GM19372 (cell line): ENCODE results near the gene CDKN1C.

Experiments
- ATAC-seq: cut with Tn5 transposase; IDR thresholded peaks from one replicate; pipeline ENCODE4 v1.9.1; 2021; ENCODE audit warnings: mild to moderate bottlenecking, low read depth, moderate library complexity; ENCODE audit not compliant: unreplicated experiment

CDKN1C gene

DNA sequence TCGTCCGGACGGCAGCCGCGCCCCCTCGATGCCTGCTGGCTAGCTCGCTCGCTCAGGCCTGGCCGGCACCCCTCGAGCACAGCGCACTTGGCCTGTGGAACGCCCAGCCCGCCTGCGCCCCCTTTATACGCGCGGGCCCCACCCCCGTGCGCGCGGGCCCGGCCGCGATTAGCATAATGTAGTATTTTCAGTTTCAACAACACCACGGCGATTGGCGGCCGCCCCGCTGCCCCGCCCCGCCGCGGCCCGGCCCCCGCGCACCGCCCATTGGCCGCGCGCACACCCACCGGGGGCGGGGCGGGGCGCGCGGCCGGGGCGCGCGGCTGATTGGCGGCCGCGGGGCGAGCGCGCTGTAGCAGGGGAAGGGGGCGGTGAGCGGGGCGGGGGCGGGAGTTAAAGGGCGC, at the start of gene CDKN1C:
TSS of gene CDKN1C (minus strand) at position 98 of the 404 bp plus-strand sequence. CDS start 319 bp downstream, outside the sequence.
- peak; percentile 83 for ATAC-seq

DNA sequence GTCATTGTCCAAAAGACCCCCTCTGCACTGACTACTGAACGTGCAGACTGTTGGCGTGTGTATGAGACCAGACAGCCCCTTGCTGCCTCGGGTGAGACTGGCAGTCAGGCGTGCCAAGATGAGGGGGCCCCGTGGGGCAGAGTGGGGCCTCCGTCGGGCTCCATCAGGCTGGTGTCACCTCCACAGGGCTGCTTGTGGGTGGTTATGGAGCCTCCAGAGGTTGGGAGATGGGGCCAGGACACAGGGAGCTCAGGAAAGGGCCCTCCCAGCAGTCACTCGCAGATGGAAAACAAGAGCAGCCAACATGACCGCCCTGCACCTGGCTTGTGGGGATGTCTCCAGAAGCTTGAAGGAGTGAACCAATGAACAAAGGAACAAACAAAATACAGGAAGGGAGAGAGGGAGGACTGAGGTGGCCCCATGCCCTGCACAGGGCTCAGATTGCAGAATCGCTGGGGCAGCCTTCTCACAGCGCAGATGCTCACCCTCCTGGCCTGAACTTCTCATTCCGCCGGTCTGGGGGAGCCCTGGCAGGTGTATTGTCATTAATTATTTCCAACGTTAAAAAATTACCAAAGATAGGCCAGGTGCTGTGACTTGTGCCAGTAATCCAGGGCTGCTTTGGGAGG, 49.1 kb upstream of the CDKN1C start:
- ATAC-seq = no peak

DNA sequence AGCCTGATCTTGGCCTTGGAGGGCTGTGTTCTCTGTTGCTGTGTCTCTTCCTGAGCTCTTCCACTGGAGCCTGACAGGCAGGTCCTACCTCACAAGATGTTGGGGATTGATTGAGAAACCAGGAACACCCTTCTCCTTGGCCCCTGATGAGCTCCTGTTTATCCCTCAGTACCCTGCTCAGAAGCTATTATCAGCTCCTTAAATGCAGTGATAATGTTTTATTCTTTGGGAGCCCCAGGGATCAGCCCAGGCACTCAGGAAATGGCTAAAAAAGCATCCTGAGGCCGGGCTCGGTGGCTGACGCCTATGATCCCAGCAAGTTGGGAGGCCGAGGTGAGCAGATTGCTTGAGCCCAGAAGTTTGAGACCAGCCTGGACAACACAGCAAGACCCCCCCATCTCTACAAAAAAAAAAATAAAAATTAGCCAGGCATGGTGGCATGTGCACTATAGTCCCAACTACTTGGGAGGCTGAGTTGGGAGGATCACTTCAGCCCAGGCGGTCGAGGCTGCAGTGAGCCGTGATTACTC, 48.5 kb upstream of the CDKN1C start:
- no peak for ATAC-seq

DNA sequence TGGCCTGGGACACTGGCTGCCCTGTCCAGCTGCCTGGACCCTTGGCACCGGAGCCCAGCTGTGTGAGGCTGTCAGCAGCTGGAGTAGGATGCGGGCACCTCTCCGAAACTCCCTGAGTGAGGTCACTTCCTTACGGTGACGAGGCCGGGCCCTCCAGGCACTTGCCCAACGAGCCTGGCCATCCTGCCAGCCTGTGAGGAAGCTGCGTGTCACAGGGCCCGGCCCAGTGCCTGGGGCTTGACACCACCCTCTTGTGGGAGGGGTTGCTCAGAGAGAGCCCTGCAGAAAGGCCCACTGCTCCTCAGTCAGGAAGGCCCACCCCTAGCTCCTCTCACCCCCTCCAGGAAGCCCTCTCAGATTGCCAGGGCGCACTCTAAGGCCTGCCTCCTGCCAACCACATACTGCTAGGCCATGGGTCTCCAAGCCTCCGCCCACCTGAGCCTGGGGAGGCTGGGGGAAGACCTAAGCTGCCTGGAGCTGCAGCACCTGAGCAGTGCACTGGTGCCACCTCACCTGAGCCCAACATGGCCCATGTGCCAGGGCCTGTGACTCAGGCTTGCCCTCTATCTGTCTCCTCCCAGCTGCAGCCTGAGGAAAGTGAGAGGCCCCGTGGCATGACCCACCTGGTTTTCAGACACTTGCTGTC, 47.9 kb upstream of the CDKN1C start:
- no peak for ATAC-seq

DNA sequence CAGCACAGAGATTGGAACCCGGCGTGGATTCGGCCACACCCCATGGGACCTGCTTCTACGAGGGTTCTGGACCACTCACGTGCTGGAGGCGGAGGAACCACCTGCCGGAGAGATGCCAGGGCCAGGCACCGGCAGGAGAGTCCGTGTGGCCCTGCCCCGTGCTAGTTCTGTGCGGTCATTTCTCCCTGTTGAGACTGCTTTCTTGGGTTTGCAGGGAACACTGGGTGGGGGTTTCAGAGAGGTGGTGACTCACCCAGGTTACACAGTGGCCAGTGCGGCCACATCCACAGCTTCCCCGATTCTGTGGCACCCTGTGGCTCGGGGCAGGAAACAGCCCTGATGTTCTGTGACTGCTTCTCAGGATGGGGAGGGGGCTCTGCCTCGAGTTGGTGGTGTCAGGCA, 47.3 kb upstream of the CDKN1C start:
- no peak for ATAC-seq

DNA sequence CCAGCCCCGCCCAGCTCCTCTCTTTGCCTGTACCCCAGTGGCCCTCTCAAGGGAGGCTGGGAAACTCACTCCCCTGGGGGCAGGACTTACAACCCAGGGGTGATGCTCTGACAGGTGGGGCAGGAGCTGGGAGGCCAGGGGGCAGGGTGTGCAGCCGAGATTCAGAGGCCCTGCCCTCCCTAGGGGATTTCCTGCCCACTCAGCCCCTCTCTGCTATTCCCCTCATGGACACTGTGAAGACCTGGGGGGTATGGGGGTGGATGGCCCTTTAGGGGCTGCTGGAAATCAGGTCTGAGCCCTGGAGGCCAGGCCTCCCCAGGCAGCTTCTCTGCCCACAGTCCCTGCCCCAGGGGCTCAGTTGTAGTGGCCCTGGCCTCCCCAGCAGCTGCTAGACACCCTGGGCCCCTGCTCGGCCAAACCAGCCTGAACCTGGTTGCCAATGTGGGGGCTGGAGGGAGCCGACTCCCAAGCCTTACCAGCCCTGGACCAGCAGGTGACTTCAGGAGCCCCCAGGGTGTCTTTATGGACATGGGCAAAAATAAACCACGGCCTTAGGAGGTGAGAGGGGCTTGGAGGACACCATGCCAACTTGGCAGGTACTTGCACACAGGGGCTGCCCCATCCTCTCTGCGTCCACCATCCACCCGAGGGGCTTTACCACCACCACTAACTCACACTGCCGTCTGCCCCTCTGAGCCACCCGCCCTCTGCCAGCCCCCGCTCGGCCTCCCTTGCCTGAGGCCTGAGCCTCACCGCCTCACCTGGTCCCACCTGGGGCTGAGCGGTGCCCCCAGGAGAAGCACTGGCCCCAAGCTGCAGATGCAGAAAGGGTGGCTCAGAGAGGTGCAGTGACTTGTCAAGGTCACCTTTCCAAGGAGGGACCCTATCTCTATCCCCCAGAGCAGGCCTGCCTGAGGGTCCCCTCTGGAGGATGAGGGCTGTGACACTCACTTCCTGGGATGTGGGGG, 46.5 kb upstream of the CDKN1C start:
- no peak for ATAC-seq

DNA sequence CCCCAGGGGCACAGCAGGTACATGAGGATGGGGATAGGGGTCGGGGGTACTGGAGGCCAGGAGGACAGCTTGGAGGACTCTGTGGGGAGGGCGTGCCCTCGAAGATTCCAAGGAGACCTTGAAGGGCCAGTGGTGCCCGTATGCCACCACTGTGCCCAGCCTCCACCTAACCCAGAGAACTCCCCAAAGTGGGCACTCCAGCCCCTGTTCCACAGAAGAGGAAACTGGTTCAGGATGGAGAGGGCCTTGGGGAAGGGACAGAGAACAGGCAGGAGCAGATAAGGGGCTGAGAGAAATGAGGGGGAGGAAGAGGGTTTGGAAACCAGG, 45.8 kb upstream of the CDKN1C start:
- ATAC-seq = no peak

DNA sequence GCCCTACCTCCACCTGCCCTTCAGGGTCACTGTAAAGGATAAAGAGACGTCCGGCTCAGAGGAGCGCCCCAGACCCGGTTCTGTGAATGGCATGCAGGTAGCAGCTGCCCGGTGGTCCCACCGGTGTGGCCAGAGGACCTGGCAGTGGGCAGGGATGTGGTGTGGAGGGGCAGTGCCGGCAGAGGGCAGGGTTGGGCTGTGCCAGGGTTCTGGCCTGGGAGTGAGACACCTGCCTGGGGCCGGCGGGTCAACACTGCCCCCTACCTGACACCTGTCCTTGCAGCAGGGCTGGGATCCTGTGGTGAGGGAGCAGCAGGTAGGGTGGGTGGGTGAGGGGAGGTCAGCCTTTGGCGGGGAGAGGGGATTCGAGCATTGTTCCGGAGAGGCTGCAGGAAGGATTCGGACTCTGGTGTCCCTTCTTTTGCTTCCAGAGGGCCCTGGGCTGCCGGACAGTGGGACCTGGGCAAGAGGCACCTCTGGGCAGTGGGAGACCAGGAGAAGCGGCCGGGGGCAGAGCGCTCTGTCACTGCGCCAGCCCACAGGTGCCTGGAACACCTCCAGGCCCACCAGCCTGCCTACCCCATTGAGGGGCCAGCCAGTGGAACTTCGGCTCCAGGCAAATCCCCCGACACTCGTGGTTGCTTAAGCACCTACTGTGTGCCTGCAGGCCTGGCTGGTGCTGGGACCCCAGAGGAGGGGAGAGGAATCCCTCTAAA, 45.3 kb upstream of the CDKN1C start:
- ATAC-seq = no peak

DNA sequence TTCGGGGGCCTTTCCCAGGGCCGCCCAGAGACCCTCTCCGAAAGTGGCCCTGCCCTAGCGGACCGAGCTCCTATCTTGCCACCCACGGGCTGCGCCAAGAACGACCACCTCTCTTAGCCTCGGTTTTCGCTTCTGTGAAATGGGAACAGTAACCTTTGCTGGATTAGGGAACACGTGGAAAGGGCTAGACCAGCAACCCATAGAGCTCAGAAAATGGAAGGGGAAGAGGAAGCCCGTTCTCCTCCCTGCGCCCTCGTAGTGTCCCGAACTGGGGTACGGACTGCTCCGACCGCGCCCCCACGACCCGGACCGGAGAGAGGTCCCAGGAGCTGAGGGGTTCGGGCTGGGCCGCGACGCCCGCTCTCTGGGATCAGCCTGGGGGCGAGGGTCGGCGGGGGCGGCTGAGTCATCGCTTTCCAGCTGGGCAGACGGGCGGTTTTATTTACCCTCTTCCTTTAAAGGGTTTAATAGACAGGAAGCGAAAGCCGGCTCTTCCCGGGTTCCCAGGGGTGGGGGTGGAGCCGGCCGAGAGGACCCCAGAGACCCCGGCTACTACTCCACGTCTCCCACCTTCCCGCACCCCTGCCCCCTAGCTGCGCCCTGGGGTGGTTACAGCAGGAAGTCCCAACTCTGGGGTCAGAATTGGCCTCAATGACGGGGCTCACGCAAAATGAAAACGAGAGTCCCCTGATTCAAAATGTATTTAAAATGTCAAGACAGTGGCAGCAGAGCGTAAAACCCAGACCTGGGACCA, 44.6 kb upstream of the CDKN1C start:
- ATAC-seq = no peak

DNA sequence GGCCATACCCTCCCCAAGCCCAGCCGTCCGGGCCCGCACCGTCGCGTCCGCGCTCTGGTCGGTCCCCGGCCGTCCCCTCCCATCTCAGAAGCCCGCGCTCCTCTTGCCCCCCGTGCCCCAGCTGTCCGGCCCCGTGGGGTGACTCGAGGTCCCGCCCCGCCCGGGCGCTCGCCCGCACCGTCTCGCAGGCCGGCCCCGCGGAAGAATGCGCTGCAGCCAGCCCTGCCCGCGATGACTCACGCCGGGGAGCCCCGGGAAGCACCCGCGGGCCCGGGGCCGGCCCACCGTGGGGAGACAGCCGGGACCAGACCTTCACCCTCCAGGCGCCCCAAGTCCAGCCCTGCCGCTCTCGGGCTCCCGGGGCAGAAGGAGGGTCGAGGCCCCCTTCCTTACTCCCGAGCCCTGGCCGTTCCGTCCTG, 44.0 kb upstream of the CDKN1C start:
- no peak for ATAC-seq

DNA sequence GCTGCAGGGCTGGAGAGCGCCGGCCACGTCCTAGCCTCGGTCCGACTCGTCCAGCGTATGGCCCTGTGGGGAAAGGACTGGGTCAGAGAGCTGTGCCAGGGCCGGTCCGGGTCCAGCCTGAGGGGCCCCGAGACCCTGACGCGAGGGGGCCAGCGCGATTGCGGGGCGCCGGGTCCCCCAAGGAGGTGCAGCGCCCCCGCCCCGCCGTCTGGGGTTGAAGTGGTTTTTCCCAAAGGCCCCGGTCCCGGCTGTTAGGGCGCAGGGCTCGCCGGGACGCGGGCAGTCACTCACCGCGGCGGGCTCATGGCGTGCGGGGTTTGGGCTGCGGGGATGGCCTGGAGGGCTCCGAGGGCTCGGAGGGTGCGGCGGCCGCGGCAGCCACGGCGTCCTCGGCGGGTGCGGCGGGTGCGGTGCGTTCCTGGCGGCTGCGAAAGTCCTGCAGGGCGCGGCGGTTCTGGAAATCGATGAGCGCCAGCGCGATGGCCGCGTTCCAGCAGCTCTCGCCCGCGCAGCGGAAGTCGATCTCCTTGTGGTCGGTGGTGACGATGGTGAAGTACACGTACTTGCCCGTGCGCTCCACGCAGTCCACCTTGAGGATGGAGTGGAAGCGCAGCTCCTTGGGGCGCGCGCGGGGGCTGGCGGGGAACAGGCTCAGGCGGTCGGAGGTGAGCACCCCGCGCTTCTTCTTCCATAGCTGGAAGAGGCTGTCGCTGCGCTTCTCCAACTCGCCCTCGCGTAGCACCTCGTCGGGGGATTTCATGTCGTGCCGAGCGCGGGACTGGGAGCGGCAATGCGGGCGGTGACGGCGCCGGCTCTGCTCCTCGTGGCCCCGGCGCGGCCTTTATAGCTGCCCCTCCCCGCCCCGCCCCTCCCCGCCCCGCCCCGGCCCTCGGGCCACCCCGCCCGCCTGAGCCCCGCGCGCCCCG, 43.3 kb upstream of the CDKN1C start, which contains the start of gene PHLDA2:
TSS of gene PHLDA2 (minus strand) at position 816 of the 926 bp plus-strand sequence. CDS start at position 760, 56 bp downstream.
- no peak for ATAC-seq

DNA sequence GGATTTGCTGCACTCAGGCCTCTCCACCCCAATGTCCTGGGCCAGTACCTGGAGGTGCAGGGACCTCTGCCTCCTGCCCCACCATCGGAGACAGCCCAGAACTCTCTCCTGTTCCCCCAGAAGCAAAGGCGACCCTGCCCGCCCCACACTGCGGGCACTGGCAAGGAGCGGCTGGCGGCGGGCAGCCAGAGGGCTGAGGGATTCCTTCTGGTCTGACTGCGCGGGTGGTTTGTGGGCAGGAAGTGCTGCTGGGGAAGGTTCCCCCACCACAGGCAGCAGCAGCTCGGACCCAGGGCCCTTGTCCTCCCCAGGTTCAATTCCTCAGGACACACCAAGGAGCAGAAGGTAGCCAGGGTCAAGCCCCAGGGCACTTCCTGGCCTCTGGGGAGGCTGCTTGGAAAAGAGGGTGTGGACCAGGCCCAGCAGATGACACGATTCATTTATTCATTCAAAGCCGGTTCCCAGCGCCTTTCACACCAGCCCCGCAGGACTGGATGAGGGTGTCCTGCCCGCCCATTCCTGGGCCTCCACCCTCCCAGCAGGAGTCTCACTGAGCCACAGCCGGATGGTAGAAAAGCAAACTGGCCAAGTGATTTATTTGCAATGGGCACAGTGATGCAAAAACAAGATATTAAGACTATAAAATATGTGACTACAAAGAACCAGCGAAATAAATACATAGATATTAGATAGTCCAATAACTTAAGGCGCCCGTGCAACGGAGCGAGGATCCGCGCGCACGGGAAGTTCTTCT, 42.5 kb upstream of the CDKN1C start:
- no peak for ATAC-seq

DNA sequence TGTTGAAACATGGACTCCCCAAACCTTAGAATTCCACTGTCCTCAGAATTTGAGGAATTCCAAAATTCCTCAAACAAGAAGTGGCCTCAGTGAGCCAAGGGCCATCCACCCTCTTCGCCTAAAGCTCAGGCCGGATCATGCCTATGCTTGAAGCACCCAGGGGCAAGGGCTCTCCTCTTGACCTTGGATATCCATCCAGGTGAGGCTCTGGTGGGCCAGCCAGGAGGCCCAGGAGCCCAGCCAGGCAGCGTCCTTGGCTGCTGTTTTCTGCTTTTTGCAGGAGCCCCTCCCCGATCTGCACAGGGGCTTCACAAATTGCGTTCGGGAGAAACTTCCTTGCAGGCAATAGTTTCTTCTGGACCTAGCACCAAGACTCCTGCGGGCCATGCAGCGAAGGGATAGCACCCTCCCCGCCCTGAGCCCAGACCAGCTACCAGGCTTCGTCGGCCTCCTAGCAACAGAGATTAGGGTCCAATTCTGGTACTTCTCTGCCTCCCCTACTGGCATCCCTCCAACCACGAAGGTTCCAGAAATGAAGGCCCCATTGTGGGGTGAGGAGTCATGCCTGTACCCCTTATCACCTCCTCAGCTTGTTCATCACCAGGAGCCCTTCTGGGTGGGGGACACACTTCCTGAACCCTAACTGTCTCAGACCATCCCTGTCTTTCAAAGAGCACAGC, 41.7 kb upstream of the CDKN1C start:
- no peak for ATAC-seq

DNA sequence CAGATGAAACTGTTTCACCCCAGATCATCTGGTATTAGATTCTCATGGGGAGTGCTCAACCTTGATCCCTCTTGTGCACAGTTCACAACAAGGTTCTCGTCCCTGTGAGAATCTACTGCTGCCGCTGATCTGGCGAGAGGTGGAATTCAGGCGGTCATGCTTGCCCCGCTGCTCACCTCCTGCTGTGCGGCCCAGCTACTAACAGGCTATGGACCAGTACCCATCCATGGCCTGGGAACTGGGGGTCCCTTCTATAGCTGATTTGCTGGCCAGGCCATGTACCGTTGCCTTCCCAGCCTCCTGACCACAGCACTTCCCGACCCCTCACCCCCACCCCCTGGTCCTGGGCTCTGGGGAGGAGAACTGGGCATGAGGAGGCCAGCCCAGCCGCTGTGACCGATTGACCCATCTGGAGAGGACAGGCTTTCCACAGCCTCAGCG, 41.1 kb upstream of the CDKN1C start:
- no peak for ATAC-seq

DNA sequence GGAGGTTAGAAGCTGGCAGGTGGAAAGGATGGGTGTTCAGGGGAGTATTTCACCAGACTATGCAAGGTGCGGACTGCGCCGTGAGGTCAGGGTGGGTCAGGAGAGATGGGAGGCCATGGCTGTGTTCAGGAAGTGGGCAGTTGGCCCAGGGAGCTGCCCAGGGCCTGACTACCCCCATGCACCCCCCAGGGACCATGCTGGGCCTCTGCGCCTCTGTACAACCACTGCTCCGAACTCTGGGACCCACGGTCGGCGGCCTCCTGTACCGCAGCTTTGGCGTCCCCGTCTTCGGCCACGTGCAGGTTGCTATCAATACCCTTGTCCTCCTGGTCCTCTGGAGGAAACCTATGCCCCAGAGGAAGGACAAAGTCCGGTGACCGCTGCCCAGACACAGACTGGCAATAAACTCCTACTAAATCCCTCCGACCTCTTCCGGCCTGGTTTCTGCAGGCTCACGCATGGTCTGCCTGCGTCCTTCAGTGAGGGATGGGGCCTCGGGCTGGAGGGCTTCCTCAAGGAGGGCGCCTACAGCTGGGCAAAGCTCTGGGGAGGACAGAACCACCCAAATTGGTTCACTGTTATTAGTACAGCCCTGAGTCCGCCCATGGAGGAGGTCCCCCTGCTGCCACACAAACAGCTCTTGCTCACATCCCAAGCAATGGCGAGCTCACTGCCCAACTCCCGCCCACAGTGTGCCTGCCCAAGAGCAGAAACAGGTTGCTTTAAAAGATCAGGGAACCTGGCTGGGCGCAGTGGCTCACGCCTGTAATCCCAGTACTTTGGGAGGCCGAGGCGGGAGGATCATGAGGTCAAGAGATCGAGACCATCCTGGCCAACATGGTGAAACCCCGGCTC, 39.5 kb upstream of the CDKN1C start:
- no peak for ATAC-seq

DNA sequence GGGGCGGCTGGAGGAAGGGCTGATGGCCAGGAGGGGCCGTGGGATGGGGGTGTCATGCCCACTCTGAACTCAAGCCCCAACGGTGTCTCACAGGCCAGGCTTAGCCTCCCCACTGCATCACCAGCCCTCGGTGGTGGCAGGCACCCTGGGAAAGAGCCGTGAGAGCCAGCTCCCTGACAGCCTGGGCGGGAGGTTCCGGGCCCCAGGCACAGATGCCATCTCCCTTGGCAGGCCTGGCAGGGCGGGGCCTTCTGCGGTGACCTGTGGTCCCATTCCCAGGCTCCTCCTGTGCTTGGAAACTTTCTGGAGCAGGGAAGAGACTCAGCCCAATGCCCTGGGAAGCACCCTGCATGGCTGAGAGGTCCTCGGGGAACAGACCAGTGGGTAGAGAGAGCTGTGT, 38.8 kb upstream of the CDKN1C start:
- no peak for ATAC-seq
